K562 (cell line): ENCODE data around the gene GSTO2. TPM values are rescaled to one million over a fixed set of nuclear protein-coding genes. Genes with fewer than 3 reads are reported as not detected.

ENCODE experiments used
- CHD1 ChIP-seq: fragments of 200-600 bp; sonication (generic); IDR thresholded peaks from one replicate; pipeline ENCODE4 v1.6.1; 2012; ENCODE audit warnings: mild to moderate bottlenecking, moderate library complexity, low read length, inconsistent platforms
- CHD4 ChIP-seq: fragments of 200-600 bp; sonication (generic); IDR thresholded peaks from 3 replicates; pipeline ENCODE4 v1.6.1; 2012; ENCODE audit warnings: low read depth, mild to moderate bottlenecking, mixed read lengths, low read length, inconsistent platforms; ENCODE audit not compliant: insufficient read depth, insufficient replicate concordance, poor library complexity, severe bottlenecking
- ELF4 ChIP-seq: fragments of 450-650 bp; formaldehyde crosslinking; IDR thresholded peaks from 2 replicates; pipeline ENCODE4 v1.4.0; 2022; ENCODE audit warnings: missing genetic modification characterization
- HDAC8 ChIP-seq: fragments of 450-650 bp; IDR thresholded peaks from 2 replicates; pipeline ENCODE4 v1.6.1; 2016; ENCODE audit warnings: mild to moderate bottlenecking, missing genetic modification characterization, moderate library complexity, missing compliant biosample characterization
- HMGXB4 ChIP-seq: sonication (generic); formaldehyde crosslinking; IDR thresholded peaks from 2 replicates; pipeline ENCODE4 v1.8.1; 2023; ENCODE audit warnings: mild to moderate bottlenecking, missing genetic modification reagents
- KDM1A ChIP-seq, 2 experiments: fragments of 450-650 bp; IDR thresholded peaks; 2 replicates each; pipeline ENCODE4 v1.6.1; 2016; ENCODE audit warnings: mild to moderate bottlenecking in 2 of 2
- KDM4B ChIP-seq, 2 experiments: fragments of 450-650 bp in 1 of 2; sonication (generic) in 1 of 2; IDR thresholded peaks; 2 replicates each; pipeline ENCODE4 v1.6.1; 2016 to 2017; ENCODE audit warnings: borderline replicate concordance in 2 of 2, antibody characterized with exemption in 1 of 2, low read depth in 1 of 2, mild to moderate bottlenecking in 1 of 2
- KDM5B ChIP-seq: fragments of 200-600 bp; sonication (generic); IDR thresholded peaks from 2 replicates; pipeline ENCODE4 v1.6.1; 2012; ENCODE audit warnings: low read depth, mild to moderate bottlenecking, moderate library complexity, low read length, control low read depth, inconsistent platforms; ENCODE audit not compliant: insufficient replicate concordance
- MAZ ChIP-seq, 2 experiments: fragments of 450-650 bp in 1 of 2; sonication (generic) in 1 of 2; formaldehyde crosslinking; IDR thresholded peaks in 1 of 2; conservative IDR thresholded peaks in 1 of 2; 2 replicates each; pipeline versions ENCODE4 v1.4.0 to v1.5.0; 2020; ENCODE audit warnings: mild to moderate bottlenecking in 1 of 2, missing genetic modification reagents in 1 of 2
- MCM5 ChIP-seq: fragments of 450-650 bp; IDR thresholded peaks from 2 replicates; pipeline ENCODE4 v1.6.1; 2016; ENCODE audit warnings: low read depth
- MTA1 ChIP-seq: fragments of 450-650 bp; IDR thresholded peaks from 2 replicates; pipeline ENCODE4 v1.6.1; 2017; ENCODE audit warnings: borderline replicate concordance
- POLR2G ChIP-seq: fragments of 200-400 bp; formaldehyde crosslinking; IDR thresholded peaks from 2 replicates; pipeline ENCODE4 v1.6.1; 2017; ENCODE audit warnings: low read depth, mild to moderate bottlenecking, antibody characterized with exemption, low read length, moderate library complexity
- SAFB2 ChIP-seq: fragments of 200-400 bp; formaldehyde crosslinking; IDR thresholded peaks from 2 replicates; pipeline ENCODE4 v1.6.1; 2018; ENCODE audit warnings: borderline replicate concordance, low read length, low read depth, moderate library complexity; ENCODE audit not compliant: severe bottlenecking
- TCF7L2 ChIP-seq: fragments of 150-350 bp; IDR thresholded peaks from 2 replicates; pipeline ENCODE4 v1.6.1; 2016; ENCODE audit warnings: low read depth, mild to moderate bottlenecking, low read length, moderate library complexity
- TCFL5 ChIP-seq: fragments of 250-450 bp; sonication (Bioruptor Pico); conservative IDR thresholded peaks from 2 replicates; pipeline ENCODE4 v1.6.1; 2021; ENCODE audit warnings: mild to moderate bottlenecking, moderate library complexity, matching md5 sums
- YBX1 ChIP-seq: fragments of 450-650 bp; IDR thresholded peaks from 2 replicates; pipeline ENCODE4 v1.7.1; 2016; ENCODE audit warnings: mild to moderate bottlenecking
- ZBTB26 ChIP-seq: fragments of 450-650 bp; formaldehyde crosslinking; IDR thresholded peaks from 2 replicates; pipeline ENCODE4 v1.4.0; 2022; ENCODE audit warnings: missing genetic modification characterization
- ZNF121 ChIP-seq: sonication (generic); formaldehyde crosslinking; conservative IDR thresholded peaks from 2 replicates; pipeline ENCODE4 v1.8.0; 2022; ENCODE audit warnings: missing genetic modification reagents
- ZNF23 ChIP-seq: fragments of 250-450 bp; sonication (Bioruptor Pico); IDR thresholded peaks from 2 replicates; pipeline ENCODE4 v1.4.0; 2020; ENCODE audit warnings: mild to moderate bottlenecking
- ZNF282 ChIP-seq: sonication (generic); formaldehyde crosslinking; IDR thresholded peaks from 2 replicates; pipeline ENCODE4 v1.8.1; 2023; ENCODE audit warnings: missing genetic modification reagents
- ZNF778 ChIP-seq: fragments of 450-650 bp; formaldehyde crosslinking; IDR thresholded peaks from 2 replicates; pipeline ENCODE4 v1.4.0; 2020; ENCODE audit warnings: mild to moderate bottlenecking, moderate library complexity
- polyA plus RNA-seq, 8 experiments: library from polyadenylated mRNA; depleted of rRNA in 4 of 8; stranded (reverse) in 5 of 8; unstranded in 3 of 8; fragments of >200 nt; fragmentation: Nextera tagmentation in 2 of 8; fragmentation: Illumina TruSeq in 1 of 8; extraction: Ambion mirVana in 2 of 8; extraction: Trizol in 1 of 8; gene quantifications; 2 replicates each; pipeline versions ENCODE4 v1.2.1 to v1.2.3, GENCODE V29; 2011 to 2014; ENCODE audit warnings: inconsistent platforms in 1 of 8, missing spikeins in 1 of 8
- total RNA-seq, 7 experiments: library from RNA; depleted of rRNA in 6 of 7; stranded (reverse); fragments of >200 nt in 6 of 7; fragmentation: Illumina TruSeq in 2 of 7; extraction: Trizol in 2 of 7; gene quantifications; 2 replicates each; pipeline versions ENCODE4 v1.2.1 to v1.2.3, GENCODE V29; 2011 to 2021; ENCODE audit warnings: low replicate concordance in 1 of 7

The GSTO2 gene
- total and polyA plus RNA-seq, 9 of the 15 experiments (the other 6 are each of a cell fraction or from before 2014, with no cell fraction given) = 0.18 to 1.8 (median 0.90) TPM

- TF ChIP-seq CHD1 = no peak
- TF ChIP-seq ZNF121 (CRISPR knock-in tag) = no peak
- TF ChIP-seq POLR2G = peak; percentile 77
- TF ChIP-seq ELF4 (CRISPR knock-in tag) = no peak
- TF ChIP-seq MAZ (CRISPR knock-in tag; conservative IDR thresholded peaks at IDR 0.05 in 1 of 2, IDR thresholded peaks at IDR 0.05 in 1 of 2) = peak; percentile 36 to 49; a peak in 2 of 4 replicates
- peak; percentile 56 for TF ChIP-seq KDM5B
- peak in 1 of 2 experiments; percentile 77; a peak in 2 of 4 replicates for TF ChIP-seq KDM1A (IDR thresholded peaks at IDR 0.05)
- no peak for TF ChIP-seq CHD4
- no peak for TF ChIP-seq TCFL5 (CRISPR knock-in tag)
- no peak for TF ChIP-seq MCM5
- TF ChIP-seq ZNF23 (CRISPR knock-in tag) = no peak
- no peak for TF ChIP-seq SAFB2
- TF ChIP-seq ZNF282 (CRISPR knock-in tag) = no peak
- no peak for TF ChIP-seq MTA1
- TF ChIP-seq ZBTB26 (CRISPR knock-in tag) = no peak
- TF ChIP-seq HDAC8 = no peak
- TF ChIP-seq KDM4B (IDR thresholded peaks at IDR 0.05; ENCODE audit: borderline replicate concordance in 2 of 2, low read depth in 1 of 2) = no peak
- TF ChIP-seq ZNF778 (CRISPR knock-in tag) = no peak
- TF ChIP-seq HMGXB4 (CRISPR knock-in tag) = no peak
- TF ChIP-seq TCF7L2 = no peak
- TF ChIP-seq YBX1 = no peak
Measured at GRCh38 chr10:104231784-104232612, 37.0 kb upstream of the GSTO2 start, which contains the start of gene CFAP43 (continued).
